C4-2B (cell line): ENCODE measurements around the gene KLHL42.
"Not testable (repeated sequence)": the region's sequence is repeated elsewhere in the genome, so short reads cannot be mapped to it uniquely, and the experiment has no call there.

Source experiments
- H3K27ac ChIP-seq: fragments of 450-650 bp; 2 replicates; pipeline ENCODE4 v1.5.1; 2017
- CTCF ChIP-seq: fragments of 450-650 bp; conservative IDR thresholded peaks from 2 replicates; pipeline ENCODE4 v1.5.1; 2017; ENCODE audit warnings: mild to moderate bottlenecking
- ZFX ChIP-seq: fragments of 450-650 bp; IDR thresholded peaks from 2 replicates; pipeline ENCODE4 v1.6.1; 2017

The KLHL42 gene, protein sequence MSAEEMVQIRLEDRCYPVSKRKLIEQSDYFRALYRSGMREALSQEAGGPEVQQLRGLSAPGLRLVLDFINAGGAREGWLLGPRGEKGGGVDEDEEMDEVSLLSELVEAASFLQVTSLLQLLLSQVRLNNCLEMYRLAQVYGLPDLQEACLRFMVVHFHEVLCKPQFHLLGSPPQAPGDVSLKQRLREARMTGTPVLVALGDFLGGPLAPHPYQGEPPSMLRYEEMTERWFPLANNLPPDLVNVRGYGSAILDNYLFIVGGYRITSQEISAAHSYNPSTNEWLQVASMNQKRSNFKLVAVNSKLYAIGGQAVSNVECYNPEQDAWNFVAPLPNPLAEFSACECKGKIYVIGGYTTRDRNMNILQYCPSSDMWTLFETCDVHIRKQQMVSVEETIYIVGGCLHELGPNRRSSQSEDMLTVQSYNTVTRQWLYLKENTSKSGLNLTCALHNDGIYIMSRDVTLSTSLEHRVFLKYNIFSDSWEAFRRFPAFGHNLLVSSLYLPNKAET

GRCh38 chr12:27779920-27780611 is at the start of gene KLHL42, which contains the start of gene MANSC4:
TSS of gene KLHL42 (plus strand) at chr12:27780233. CDS start at chr12:27780331, 98 bp downstream.
TSS of gene MANSC4 (minus strand) at chr12:27780236. CDS start at chr12:27771276, 8,960 bp downstream.
- peak within 1 kb of the TSS; percentile 85 for H3K27ac ChIP-seq
- TF ChIP-seq CTCF (peak; percentile 18), ZFX (peak; percentile 99)

DNA sequence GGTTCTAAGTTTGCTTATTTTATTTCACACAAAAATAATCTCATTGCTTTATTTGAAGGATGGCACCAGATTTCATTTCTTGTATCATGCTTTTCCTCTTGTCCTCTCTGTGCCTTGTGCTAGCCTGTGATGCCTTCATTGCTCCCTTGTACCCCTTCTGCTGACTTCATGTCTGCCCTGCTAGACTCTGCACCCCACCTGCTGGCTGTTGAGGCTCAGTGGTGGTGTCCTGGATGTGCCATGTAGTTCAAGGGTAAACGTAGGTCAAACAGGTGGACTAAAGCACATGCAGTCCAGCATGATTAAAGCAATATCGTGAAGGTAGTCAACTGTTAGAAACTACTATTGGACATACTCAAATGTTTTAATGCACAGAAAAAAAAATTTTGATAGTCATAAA is 47.8 kb upstream of the KLHL42 start:
- no peak for TF ChIP-seq ZFX
- no peak for TF ChIP-seq CTCF
- H3K27ac ChIP-seq, result no peak overlapping the region

DNA sequence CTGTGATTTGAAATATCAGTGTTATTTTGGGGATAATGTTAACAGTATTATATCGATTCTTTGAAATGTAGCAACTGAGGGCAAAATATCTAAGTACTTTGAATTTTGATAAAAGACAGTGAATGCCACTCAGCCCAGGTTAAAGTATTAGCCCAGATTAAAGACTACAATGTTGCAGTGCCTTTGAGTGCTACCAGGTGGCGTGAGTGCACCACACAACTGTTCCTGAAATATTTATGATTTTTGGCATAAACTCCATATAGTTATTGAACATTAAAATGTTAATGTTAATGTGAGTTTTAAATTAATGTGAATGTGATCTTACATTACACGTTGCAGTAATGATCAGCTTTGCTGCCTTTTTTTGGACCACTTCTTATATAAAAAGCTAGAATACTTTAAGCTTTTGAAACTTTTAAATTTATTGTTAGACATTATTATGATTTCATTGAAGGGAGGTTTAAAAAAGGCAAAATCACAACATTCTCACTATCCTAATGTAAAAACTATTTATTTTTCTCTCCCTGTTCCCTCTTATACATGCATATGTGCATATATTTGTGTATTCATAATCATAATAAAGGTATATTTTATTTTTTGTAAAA is 46.9 kb upstream of the KLHL42 start:
- H3K27ac ChIP-seq, result no peak overlapping the region
- TF ChIP-seq CTCF, result peak; percentile 85
- TF ChIP-seq ZFX, result no peak

- H3K27ac ChIP-seq, result no peak overlapping the region
- TF ChIP-seq ZFX, result no peak
- TF ChIP-seq CTCF, result no peak
These were observed 46.2 kb upstream of the KLHL42 start for GRCh38 chr12:27733791-27734190.

- not testable (repeated sequence) for H3K27ac ChIP-seq
These were observed 45.7 kb upstream of the KLHL42 start for GRCh38 chr12:27734321-27734720.

GRCh38 chr12:27743601-27744000 is 36.4 kb upstream of the KLHL42 start:
- TF ChIP-seq CTCF, result no peak
- no peak for TF ChIP-seq ZFX
- no peak overlapping the region for H3K27ac ChIP-seq

DNA sequence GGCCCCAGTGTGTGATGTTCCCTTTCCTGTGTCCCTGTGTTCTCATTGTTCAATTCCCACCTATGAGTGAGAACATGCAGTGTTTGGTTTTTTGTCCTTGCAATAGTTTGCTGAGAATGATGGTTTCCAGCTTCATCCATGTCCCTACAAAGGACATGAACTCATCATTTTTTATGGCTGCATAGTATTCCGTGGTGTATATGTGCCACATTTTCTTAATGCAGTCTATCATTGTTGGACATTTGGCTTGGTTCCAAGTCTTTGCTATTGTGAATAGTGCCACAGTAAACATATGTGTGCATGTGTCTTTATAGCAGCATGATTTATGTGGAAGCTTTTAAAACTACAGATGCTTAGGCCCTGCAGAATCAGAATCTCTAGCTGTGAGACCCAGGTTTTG is 34.3 kb upstream of the KLHL42 start:
- H3K27ac ChIP-seq, result not testable (repeated sequence)
